Activated CD4-positive, alpha-beta T cell treated with anti-CD3 and anti-CD28 coated beads, Interleukin-2, amount 10 ng/mL, durations not matched to agents 24 days and 14 days (primary cell): Measurements from ENCODE around the gene MRPS18A. TPM values are rescaled to one million over a fixed set of nuclear protein-coding genes. Genes with fewer than 3 reads are reported as not detected.
A peak's percentile ranks its signal among the peaks of the same experiment; 100 is the strongest.
"Not testable (repeated sequence)": the region's sequence is repeated elsewhere in the genome, so short reads cannot be mapped to it uniquely, and the experiment has no call there.

ENCODE experiments used
- DNase-seq: peaks from one replicate; pipeline ENCODE4 v3.0.0; 2022
- H3K27ac Mint-ChIP-seq: one replicate; pipeline ENCODE4 v1.8.0; 2022; ENCODE audit warnings: mild to moderate bottlenecking, mixed read lengths
- H3K27me3 Mint-ChIP-seq: one replicate; pipeline ENCODE4 v1.8.0; 2022; ENCODE audit warnings: mixed read lengths
- H3K36me3 Mint-ChIP-seq: one replicate; pipeline ENCODE4 v1.8.0; 2022; ENCODE audit warnings: low read depth, mild to moderate bottlenecking, mixed read lengths
- H3K4me1 Mint-ChIP-seq: one replicate; pipeline ENCODE4 v1.8.0; 2021; ENCODE audit warnings: mixed read lengths
- H3K4me3 Mint-ChIP-seq: one replicate; pipeline ENCODE4 v1.8.0; 2022; ENCODE audit warnings: mild to moderate bottlenecking, moderate library complexity, mixed read lengths
- H3K9me3 Mint-ChIP-seq: one replicate; pipeline ENCODE4 v1.8.0; 2021; ENCODE audit warnings: mixed read lengths
- intact Hi-C: fragments of 100-400 bp; cut with micrococcal nuclease; formaldehyde crosslinking; loops from one replicate; pipeline ENCODE4 v1.15.1; 2023
- total RNA-seq: library from RNA; stranded (reverse); gene quantifications from 2 replicates; pipeline ENCODE4 v1.2.3, GENCODE V29; 2022

Gene MRPS18A
- total RNA-seq, 1 donor from 2014 or later: 47.4 TPM

DNA sequence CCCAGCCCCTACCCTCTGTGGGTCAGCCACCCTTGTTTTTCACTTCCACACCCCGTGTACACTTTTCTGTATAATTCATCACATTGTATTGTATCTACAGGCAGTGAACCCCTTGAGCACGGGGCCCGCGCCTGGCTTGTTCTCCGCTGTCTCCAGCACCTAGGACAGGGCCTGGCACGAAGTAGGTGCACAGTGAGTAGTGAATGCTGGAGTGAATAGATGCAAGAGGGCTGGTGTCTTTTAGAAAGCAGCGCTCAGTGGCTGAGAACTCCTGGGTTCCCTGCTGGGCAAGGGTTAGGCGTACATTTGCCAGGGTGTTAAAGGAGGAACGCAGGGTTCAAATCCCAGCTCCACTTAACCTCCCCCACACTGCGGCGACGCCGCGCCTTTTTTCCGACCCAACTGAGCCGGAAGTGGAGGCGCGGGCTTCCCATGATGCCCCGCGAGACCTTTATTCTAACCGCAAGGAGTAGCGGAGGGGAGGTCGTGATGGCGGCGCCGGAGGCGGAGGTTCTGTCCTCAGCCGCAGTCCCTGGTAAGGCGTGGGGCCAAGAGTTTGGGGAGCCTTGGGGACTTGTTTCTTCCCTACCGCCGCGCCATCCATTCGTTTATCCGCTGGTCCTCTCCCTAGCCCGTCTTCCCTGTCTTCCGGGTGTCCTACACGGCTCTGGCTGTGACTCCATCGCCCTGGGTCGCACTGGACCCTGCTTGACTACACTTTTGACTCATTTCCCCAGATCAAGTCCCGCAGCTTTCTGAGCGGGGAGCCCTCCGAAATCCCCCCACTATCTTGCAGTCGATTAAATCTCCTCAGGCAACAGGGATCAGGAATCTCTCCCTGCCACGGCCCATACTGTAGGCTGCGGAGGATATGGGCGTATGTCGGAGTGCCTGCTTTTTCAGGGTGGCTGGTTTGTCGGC lies 51.9 kb downstream of the MRPS18A start, which contains the start of gene MAD2L1BP:
Gene MAD2L1BP, plus strand, starts transcription at position 454 of the 921 bp plus-strand sequence. Its CDS starts 36 bp downstream, at position 490.
- intact Hi-C loops: loop anchor here (1.0 to 10.0 kb wide), 3 partner anchors 10 to 439 kb away; partner anchors contain the start of gene RSPH9
- H3K4me3 Mint-ChIP-seq: peak within 1 kb of the TSS; percentile 99
- peaks cover 40% of the 10 kb centered on the region for H3K4me1 Mint-ChIP-seq
- peaks cover 34% of the 10 kb centered on the region for H3K36me3 Mint-ChIP-seq
- H3K9me3 Mint-ChIP-seq: no peaks in the 10 kb centered on the region
- no peaks in the 10 kb centered on the region for H3K27me3 Mint-ChIP-seq
- H3K27ac Mint-ChIP-seq: peak within 1 kb of the TSS; percentile 96
- DNase-seq: peak; percentile 97

DNA sequence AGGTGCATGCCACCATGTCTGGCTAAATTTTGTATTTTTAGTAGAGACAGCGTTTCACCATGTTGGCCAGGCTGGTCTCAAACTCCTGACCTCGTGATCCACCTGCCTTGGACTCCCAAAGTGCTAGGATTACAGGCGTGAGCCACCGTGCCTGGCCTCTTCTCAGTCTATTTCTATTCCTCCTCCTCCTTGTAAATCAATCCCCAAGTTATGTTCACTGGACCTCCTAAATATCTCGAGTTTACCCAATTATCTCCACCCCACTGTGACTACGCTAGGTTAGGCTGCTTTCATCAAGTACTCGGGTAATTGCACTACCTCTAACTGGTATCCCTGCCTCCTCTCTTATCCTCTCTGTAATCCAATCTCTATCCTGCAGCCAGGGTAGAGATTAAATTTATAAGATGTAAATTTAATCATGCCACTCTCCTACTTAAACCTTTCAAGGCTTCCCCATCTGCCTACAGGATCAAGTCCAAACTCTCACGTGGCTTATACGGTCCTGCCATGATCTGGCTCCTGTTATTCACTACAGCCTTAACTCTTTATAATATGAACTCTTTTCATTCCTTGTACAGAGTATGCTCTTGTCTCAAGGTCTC lies 52.8 kb downstream of the MRPS18A start:
- Mint-ChIP-seq H3K4me1 (peaks cover 42% of the 10 kb centered on the region), H3K27me3 (no peaks in the 10 kb centered on the region), H3K4me3 (peak overlapping the region; percentile 99), H3K27ac (peak overlapping the region; percentile 96), H3K36me3 (peaks cover 26% of the 10 kb centered on the region), H3K9me3 (no peaks in the 10 kb centered on the region)
- no peak for DNase-seq
- intact Hi-C loops: loop anchor here (1.0 to 10.0 kb wide), 3 partner anchors 10 to 440 kb away; partner anchors contain the start of gene RSPH9

DNA sequence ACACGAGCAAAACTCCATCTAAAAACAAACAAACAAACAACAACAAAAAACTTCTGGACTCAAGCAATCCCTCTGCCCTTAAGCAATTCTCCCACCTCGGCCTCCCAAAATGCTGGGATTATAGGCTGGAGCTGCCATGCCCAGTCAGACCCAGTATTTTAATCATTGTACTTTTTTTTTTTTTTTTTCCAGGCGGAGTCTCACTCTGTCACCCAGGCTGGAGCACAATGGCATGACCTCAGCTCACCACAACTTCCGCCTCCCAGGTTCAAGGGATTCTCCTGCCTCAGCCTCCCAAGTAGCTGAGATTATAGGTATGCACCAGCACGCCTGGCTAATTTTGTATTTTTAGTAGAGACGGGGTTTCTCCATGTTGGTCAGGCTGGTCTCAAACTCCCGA lies 54.6 kb downstream of the MRPS18A start:
- not testable (repeated sequence) for H3K27me3 Mint-ChIP-seq, H3K4me3 Mint-ChIP-seq, H3K9me3 Mint-ChIP-seq, H3K27ac Mint-ChIP-seq, DNase-seq
- intact Hi-C loops: loop anchor here (10.0 kb wide), 1 partner anchor 442 kb away; no protein-coding TSS in a partner anchor
- H3K36me3 Mint-ChIP-seq: peaks cover 16% of the 10 kb centered on the region
- peaks cover 40% of the 10 kb centered on the region for H3K4me1 Mint-ChIP-seq

DNA sequence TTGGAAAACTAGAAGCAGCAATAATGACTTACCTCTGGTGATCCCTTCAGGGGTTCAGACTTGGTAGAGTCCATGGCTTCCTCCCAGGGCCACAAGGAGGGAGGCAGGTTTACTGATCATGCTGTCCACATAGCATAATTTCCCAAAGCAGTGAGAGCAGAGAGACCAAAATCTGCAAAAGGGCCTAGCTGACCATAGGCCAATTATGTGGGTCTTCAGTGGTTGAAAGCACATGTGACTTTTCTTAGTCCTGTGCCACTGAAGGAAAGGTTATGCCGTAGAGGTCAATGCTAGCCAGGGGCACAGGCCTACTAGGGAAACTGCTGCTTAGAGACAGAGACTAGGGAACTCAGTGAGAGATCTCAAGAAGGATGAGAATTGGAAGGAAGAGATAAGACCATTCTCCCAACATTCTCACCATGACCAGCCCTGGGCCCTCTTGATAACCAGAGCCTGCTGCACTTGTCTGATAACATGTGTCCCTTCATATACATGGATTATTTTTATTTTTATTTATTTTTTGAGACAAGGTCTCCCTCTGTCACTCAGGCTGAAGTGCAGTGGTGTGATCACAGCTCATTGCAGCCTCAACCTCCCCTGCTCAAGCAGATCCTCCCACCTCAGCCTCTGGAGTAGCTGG lies 56.5 kb downstream of the MRPS18A start:
- Mint-ChIP-seq H3K27me3 (no peaks in the 10 kb centered on the region), H3K36me3 (peaks cover 15% of the 10 kb centered on the region), H3K9me3 (no peaks in the 10 kb centered on the region), H3K27ac (peak overlapping the region; percentile 79), H3K4me3 (peak overlapping the region; percentile 58), H3K4me1 (peaks cover 48% of the 10 kb centered on the region)
- no peak for DNase-seq
- intact Hi-C loops: loop anchor here (10.0 kb wide), 1 partner anchor 444 kb away; no protein-coding TSS in a partner anchor

DNA sequence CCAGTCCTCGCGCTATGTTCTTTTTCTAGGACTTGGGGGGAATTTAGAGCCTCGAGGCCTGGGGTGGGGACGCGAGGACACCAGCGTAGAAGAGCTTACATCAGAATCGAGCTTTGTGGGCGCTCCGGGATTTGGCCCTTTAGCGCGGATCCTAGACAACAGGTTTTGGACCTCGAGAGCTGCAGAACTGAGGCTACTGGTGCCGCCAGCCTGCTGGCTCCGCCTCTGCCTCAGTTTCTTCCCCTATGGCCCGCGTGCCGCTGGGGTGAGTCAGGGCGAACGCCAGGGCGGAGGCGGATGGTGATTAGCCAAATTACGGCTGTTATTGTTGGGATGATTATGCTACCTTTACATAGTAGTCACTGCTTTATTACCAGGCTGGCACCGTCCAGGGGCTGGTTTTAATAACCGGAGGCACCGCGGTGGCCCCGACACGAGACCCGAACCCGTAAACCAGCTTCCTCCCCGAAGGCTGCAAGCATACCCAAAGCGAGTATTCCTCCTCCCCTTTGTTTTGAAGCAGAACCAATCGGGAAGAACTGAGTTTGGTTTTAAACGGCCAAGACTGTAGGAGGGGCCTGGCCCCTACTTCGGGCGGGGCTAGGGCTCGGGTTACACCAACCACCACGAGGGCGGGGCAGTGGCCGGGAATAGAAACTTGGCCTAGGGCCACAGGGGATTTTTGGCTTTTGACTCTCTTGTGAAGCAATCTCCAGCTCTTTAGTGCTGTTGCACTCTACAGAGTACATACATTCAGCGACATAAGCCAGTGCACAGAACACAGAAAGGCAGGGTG lies 57.9 kb downstream of the MRPS18A start:
- Mint-ChIP-seq H3K36me3 (peaks cover 26% of the 10 kb centered on the region), H3K9me3 (no peaks in the 10 kb centered on the region), H3K27me3 (no peaks in the 10 kb centered on the region), H3K4me3 (peak overlapping the region; percentile 99), H3K27ac (peak overlapping the region; percentile 99), H3K4me1 (peaks cover 38% of the 10 kb centered on the region)
- intact Hi-C loops: loop anchor here (1.0 to 10.0 kb wide), 7 partner anchors 53 to 497 kb away; partner anchors contain the start of genes MRPL14, MRPS18A, POLH and POLR1C
- DNase-seq: peak; percentile 98

DNA sequence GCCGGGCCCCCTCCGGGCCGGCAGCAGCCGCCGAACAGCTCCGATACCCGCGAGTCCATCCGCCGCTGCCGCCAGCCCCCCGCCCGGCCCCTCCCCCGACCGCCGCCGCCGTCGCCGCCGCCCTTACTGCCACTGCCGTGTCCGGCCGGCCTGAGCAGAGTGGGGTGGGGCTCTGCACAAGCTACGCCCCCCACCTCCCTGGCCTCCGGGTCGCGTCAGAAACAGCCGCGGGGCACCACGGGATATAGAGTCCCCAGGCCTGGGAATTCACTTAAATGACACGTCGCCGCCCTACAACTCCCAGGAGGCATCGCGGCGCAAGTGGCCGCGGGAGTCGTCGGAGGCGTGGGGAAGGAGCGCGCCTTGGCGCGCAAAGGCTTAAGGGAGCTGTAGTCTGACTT lies 58.5 kb downstream of the MRPS18A start, which contains the start of gene GTPBP2:
Gene GTPBP2, minus strand, starts transcription at position 161 of the 401 bp plus-strand sequence. Its CDS starts 102 bp downstream, at position 59.
- peaks cover 29% of the 10 kb centered on the region for H3K36me3 Mint-ChIP-seq
- peak within 1 kb of the TSS; percentile 99 for H3K4me3 Mint-ChIP-seq
- no peaks in the 10 kb centered on the region for H3K27me3 Mint-ChIP-seq
- intact Hi-C loops: loop anchor here (1.0 to 5.0 kb wide), 6 partner anchors 52 to 498 kb away; partner anchors contain the start of genes MRPL14, MRPS18A, POLH and POLR1C
- H3K4me1 Mint-ChIP-seq: peaks cover 37% of the 10 kb centered on the region
- H3K9me3 Mint-ChIP-seq: no peaks in the 10 kb centered on the region
- peak; percentile 99 for DNase-seq
- peak within 1 kb of the TSS; percentile 99 for H3K27ac Mint-ChIP-seq

DNA sequence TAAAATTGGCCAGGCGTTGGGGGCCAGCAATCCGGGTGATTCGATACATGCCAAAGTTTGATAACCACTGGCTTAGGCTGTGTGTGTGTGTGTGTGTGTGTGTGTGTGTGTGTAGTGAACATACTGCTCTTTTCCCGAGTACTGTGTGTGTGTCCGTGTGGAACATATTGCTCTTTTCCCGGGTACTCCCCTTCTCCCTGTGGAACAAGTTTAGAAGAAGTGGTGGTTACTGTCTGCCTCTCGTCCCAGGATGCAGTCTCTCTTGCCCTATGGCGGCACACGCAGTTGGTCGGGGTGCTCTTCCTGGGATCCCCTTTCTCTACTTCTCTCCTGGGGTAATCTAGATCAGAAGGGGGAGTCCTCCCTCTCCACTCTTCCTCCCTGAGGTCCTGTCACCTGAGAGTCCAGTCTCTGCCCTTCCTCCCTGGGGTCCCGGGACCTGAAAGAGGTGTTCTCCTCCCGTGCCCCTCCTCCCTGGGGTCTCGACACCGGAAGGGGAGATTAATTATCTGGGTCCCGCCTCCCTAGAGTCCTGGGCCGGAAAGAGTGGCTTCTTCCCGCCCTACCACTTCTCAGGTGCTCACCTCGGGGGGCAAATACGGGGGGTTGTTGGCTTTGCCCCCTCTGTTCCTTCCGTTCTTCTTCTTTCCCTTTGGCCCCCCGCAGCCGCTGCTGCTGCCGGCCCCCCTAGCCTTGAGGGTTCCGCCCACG lies 59.0 kb downstream of the MRPS18A start:
- Mint-ChIP-seq H3K36me3 (peaks cover 34% of the 10 kb centered on the region), H3K27me3 (no peaks in the 10 kb centered on the region), H3K4me3 (peak overlapping the region; percentile 99), H3K4me1 (peaks cover 36% of the 10 kb centered on the region), H3K9me3 (no peaks in the 10 kb centered on the region), H3K27ac (peak overlapping the region; percentile 99)
- peak; percentile 89 for DNase-seq
- intact Hi-C loops: loop anchor here (1.0 to 5.0 kb wide), 6 partner anchors 52 to 498 kb away; partner anchors contain the start of genes MRPL14, MRPS18A, POLH and POLR1C

DNA sequence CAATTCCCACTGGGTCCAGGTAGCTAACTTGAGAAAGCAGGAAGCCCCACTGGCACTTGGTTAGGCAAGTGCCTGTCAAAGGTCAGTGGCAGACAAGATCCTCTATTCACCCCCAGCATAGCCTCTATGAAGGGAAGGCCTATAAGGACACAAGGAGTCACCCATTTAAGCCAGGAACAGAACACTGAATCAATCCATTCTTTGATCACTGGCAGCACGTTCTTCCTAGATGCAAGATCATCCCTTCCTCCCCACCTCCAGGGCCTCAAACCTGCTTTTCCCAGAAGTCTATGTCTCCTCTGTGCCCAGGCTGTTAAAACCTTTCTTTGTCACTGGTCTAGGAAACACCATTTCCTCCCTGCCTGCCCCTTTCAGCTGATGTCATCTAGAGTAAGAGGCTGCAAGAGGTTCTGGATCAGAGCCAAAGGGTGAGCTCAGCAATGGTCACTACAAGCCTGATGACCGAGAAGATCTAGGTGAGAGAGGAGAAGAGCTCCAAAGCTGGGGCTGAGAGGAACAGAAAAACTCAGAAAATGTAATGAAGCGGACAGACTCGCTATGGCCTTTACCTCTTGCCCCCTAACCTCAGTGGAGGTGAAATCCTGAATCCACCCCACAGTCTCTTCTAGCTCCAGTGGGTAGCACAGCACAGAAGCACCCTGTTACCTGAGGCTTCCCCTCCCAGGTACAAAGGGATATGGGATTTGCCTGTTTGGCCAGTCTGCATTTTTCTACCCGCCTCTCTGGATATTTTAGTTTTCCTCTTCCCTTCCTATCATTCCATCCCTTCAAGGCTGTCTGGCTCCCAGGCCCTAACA lies 60.4 kb downstream of the MRPS18A start:
- peaks cover 36% of the 10 kb centered on the region for H3K4me1 Mint-ChIP-seq
- no peaks in the 10 kb centered on the region for H3K27me3 Mint-ChIP-seq
- H3K27ac Mint-ChIP-seq: peak overlapping the region; percentile 78
- peak overlapping the region; percentile 99 for H3K4me3 Mint-ChIP-seq
- no peaks in the 10 kb centered on the region for H3K9me3 Mint-ChIP-seq
- peaks cover 47% of the 10 kb centered on the region for H3K36me3 Mint-ChIP-seq
- DNase-seq: no peak
- intact Hi-C loops: loop anchor here (5.0 kb wide), 1 partner anchor 455 kb away; the partner anchor contains the start of gene SRF

DNA sequence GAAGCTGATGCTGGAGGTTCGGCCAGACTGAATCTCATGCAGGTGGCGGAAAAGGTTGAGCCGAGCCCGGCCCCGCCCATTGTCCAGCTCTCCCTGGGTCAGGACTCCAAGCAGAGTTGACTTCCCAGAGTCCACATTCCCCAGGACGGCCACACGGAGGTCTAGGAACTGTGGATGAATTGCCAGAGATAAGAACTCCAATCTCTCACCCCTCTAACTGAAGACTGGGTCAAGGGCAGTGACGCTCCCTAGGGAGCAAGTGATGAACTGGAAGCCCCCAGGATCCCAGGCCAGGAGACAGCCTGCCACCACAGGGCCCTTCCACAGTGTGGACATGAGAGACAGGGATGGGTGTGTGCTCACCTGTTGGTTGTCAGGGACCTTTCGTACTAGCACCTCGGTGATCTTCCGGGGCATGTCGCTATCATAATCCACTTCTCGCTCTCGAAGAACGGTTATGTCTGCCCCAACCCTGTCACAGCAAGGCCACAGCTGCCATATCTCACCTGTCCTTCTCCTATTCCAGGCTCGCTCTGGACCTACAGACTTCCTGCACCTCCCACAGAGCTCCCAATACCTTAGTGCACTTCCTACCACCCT lies 62.1 kb downstream of the MRPS18A start:
- Mint-ChIP-seq H3K4me1 (peaks cover 38% of the 10 kb centered on the region), H3K27me3 (no peaks in the 10 kb centered on the region), H3K4me3 (no peak overlapping the region), H3K9me3 (no peaks in the 10 kb centered on the region), H3K27ac (no peak overlapping the region), H3K36me3 (peaks cover 59% of the 10 kb centered on the region)
- intact Hi-C loops: loop anchor here (5.0 kb wide), 1 partner anchor 453 kb away; the partner anchor contains the start of gene SRF
- no peak for DNase-seq

DNA sequence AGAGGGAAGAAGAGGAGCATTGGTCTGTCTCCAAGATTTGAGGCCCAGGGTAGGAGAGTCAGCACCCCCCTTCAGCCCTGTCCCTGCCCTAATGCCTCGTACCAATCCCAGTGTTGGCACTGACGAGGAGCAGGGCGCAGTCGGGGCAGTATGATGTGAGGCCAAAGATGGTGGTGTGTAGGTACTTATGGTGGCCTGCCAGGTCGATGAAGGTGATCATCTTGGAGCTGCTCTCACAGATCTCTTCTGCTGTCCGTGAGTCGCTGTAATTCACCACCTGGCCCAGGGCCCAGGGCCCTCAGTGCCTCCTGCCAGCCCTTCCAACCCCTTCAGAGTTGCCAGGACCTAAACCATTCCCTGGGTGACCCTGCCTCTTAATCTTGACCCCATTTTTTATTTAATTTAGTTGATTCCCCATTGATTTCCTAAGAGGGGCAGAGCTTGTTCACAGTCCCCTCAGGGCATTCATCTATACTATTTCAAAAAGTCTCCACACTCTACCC lies 62.8 kb downstream of the MRPS18A start:
- Mint-ChIP-seq H3K9me3 (no peaks in the 10 kb centered on the region), H3K4me3 (no peak overlapping the region), H3K27ac (peak overlapping the region; percentile 20), H3K27me3 (no peaks in the 10 kb centered on the region), H3K36me3 (peaks cover 60% of the 10 kb centered on the region), H3K4me1 (peaks cover 33% of the 10 kb centered on the region)
- DNase-seq: no peak
- intact Hi-C loops: loop anchor here (5.0 kb wide), 1 partner anchor 453 kb away; the partner anchor contains the start of gene SRF
